Activated CD8-positive, alpha-beta memory T cell treated with anti-CD3 and anti-CD28 coated beads, Interleukin-2, amount 10 ng/mL, durations not matched to agents 7 days and 5 days (primary cell): ENCODE measurements around the gene GATA1. TPM values are rescaled to one million over a fixed set of nuclear protein-coding genes. Genes with fewer than 3 reads are reported as not detected.
A peak's percentile ranks its signal among the peaks of the same experiment; 100 is the strongest.

Experiments
- ATAC-seq: fragments of 150-1000 bp; cut with Tn5 transposase; one replicate; pipeline ENCODE4 v1.10.0; 2021; ENCODE audit warnings: moderate library complexity
- CTCF ChIA-PET: fragments of 350-600 bp; sonication (Branson Sonifier 250); formaldehyde crosslinking; loops from one replicate; lab custom pipeline; 2021; ENCODE audit warnings: antibody characterized with exemption; lab: Charles Lee
- DNase-seq: peaks from one replicate; pipeline ENCODE4 v3.0.0-alpha.2; 2020
- H3K27ac Mint-ChIP-seq: one replicate; pipeline ENCODE4 v1.8.0; 2021; ENCODE audit warnings: mild to moderate bottlenecking, mixed read lengths
- H3K27me3 Mint-ChIP-seq: one replicate; pipeline ENCODE4 v1.8.0; 2021; ENCODE audit warnings: mixed read lengths
- H3K36me3 Mint-ChIP-seq: one replicate; pipeline ENCODE4 v1.8.0; 2021; ENCODE audit warnings: mild to moderate bottlenecking, mixed read lengths
- H3K4me1 Mint-ChIP-seq: one replicate; pipeline ENCODE4 v1.8.0; 2021; ENCODE audit warnings: mixed read lengths
- H3K4me3 Mint-ChIP-seq: one replicate; pipeline ENCODE4 v1.8.0; 2021; ENCODE audit warnings: mild to moderate bottlenecking, moderate library complexity, mixed read lengths
- H3K9me3 Mint-ChIP-seq: one replicate; pipeline ENCODE4 v1.8.0; 2022; ENCODE audit warnings: low read depth, mixed read lengths
- total RNA-seq, 2 experiments: library from RNA; stranded (reverse); gene quantifications; one replicate each; pipeline ENCODE4 v1.2.3, GENCODE V29; 2021

The GATA1 gene
- total RNA-seq: not detected

DNA sequence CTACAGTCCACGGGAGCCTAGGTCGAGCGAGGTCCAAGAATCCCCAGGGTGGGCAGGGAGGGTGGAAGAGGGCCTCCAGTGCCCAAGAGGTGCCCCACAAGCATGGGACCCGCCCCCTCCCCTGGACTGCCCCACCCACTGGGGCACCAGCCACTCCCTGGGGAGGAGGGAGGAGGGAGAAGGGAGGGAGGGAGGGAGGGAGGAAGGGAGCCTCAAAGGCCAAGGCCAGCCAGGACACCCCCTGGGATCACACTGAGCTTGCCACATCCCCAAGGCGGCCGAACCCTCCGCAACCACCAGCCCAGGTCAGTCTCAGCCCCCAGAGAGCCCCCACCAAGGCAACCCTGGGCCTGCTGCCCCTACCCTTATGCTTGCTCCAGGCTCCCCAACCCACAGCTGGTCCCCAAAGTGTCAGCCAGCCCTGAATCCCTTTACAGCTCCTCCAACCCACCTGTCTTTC lies at the start of gene GATA1:
TSS of gene GATA1 (plus strand) at position 250 of the 460 bp plus-strand sequence. CDS start 4,520 bp downstream, outside the sequence.
- H3K36me3 Mint-ChIP-seq: no peaks in the 10 kb centered on the region
- peaks cover 9% of the 10 kb centered on the region for H3K4me1 Mint-ChIP-seq
- no peak within 1 kb of the TSS for H3K27ac Mint-ChIP-seq
- ATAC-seq: no peak
- no peak within 1 kb of the TSS for H3K4me3 Mint-ChIP-seq
- H3K9me3 Mint-ChIP-seq: no peaks in the 10 kb centered on the region
- peaks cover 12% of the 10 kb centered on the region for H3K27me3 Mint-ChIP-seq
- no peak for DNase-seq
- CTCF ChIA-PET: no interaction called here

DNA sequence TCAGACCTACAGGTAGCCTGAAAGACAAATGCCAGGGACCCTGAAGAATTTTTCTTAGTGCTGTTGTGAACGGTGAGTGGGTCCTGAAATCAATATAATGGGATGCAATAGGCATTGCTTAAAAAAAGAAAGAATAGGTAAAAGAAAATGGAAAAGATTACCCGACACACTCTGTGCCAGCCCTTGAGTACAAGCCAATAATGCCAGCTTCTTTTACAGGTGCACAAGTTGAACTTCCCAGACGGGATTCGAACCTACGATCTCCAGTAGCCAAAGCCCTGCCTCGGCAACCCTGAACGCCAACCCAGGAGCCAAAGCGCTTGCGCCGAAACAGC lies 49.5 kb upstream of the GATA1 start:
- H3K27me3 Mint-ChIP-seq: no peaks in the 10 kb centered on the region
- CTCF ChIA-PET: interaction anchor here (1.0 kb wide), 1 partner anchor 203 kb away, joined by 4 read pairs; no protein-coding TSS in a partner anchor
- ATAC-seq: no peak
- H3K4me1 Mint-ChIP-seq: peaks cover 23% of the 10 kb centered on the region
- peak overlapping the region; percentile 97 for H3K27ac Mint-ChIP-seq
- peak overlapping the region; percentile 92 for H3K4me3 Mint-ChIP-seq
- H3K36me3 Mint-ChIP-seq: no peaks in the 10 kb centered on the region
- DNase-seq: no peak
- H3K9me3 Mint-ChIP-seq: no peaks in the 10 kb centered on the region

DNA sequence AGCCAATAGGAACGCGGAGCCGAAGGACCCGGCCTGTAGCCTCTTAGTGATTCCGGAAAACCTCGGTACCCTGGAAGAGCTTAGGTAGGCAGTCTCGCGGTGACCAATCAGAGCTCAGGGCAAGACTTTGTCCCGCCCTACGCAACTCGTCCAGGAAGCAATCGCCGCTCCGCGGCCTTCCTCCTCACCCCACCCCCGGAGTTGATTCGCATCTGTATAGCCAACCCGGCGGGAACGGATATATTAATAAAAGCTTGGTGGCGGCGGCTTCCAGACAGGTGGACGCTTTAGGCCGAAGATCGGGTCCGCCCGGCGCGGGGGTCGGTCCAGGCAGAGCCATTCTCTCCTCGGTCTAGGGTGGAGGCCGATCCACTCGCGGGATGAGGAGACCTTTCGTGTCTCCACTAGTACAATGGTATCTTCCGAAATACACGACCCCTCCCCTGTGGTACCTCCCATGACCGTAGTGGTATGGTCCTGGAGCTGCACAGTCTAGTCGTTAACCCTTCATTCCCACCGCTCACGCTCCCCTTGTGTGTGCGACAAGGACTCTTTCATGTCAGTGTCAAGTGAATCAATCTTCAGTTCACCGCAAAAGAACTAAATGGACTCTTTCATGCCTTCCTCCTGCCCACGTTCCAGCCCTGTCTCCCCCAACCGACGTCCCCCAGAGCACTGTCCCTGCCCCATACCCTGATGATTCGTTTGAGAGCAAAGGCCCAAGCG lies 49.0 kb upstream of the GATA1 start:
- peak overlapping the region; percentile 92 for H3K4me3 Mint-ChIP-seq
- peak; percentile 100 for ATAC-seq
- H3K4me1 Mint-ChIP-seq: peaks cover 23% of the 10 kb centered on the region
- peak; percentile 95 for DNase-seq
- H3K27ac Mint-ChIP-seq: peak overlapping the region; percentile 97
- H3K36me3 Mint-ChIP-seq: no peaks in the 10 kb centered on the region
- H3K27me3 Mint-ChIP-seq: no peaks in the 10 kb centered on the region
- CTCF ChIA-PET: interaction anchor here (1.0 kb wide), 2 partner anchors 41 to 203 kb away, joined by 3 to 4 read pairs; partner anchors contain the start of gene SUV39H1
- no peaks in the 10 kb centered on the region for H3K9me3 Mint-ChIP-seq

- CTCF ChIA-PET: interaction anchor here (1.0 kb wide), 1 partner anchor 42 kb away, joined by 3 read pairs; the partner anchor contains the start of gene SUV39H1
- DNase-seq: no peak
Observed at GRCh38 chrX:48737940-48738339, 48.5 kb upstream of the GATA1 start.

GRCh38 chrX:48741834-48742233 lies 44.6 kb upstream of the GATA1 start:
- Mint-ChIP-seq H3K27ac (no peak overlapping the region), H3K4me1 (peaks cover 12% of the 10 kb centered on the region), H3K27me3 (no peaks in the 10 kb centered on the region), H3K36me3 (no peaks in the 10 kb centered on the region), H3K9me3 (no peaks in the 10 kb centered on the region), H3K4me3 (no peak overlapping the region)
- no peak for ATAC-seq
- CTCF ChIA-PET: no interaction called here
- no peak for DNase-seq

More at GRCh38 chrX:48737940-48738339, 48.5 kb upstream of the GATA1 start:
- Mint-ChIP-seq H3K36me3 (no peaks in the 10 kb centered on the region), H3K4me3 (peak overlapping the region; percentile 92), H3K4me1 (peaks cover 23% of the 10 kb centered on the region), H3K27ac (peak overlapping the region; percentile 97), H3K27me3 (no peaks in the 10 kb centered on the region), H3K9me3 (no peaks in the 10 kb centered on the region)
- ATAC-seq: no peak

GRCh38 chrX:48745222-48745621 lies 41.2 kb upstream of the GATA1 start:
- CTCF ChIA-PET: no interaction called here
- no peaks in the 10 kb centered on the region for H3K4me1 Mint-ChIP-seq
- H3K4me3 Mint-ChIP-seq: no peak overlapping the region
- H3K36me3 Mint-ChIP-seq: no peaks in the 10 kb centered on the region
- no peaks in the 10 kb centered on the region for H3K27me3 Mint-ChIP-seq
- H3K9me3 Mint-ChIP-seq: no peaks in the 10 kb centered on the region
- no peak overlapping the region for H3K27ac Mint-ChIP-seq
- ATAC-seq (no peak), DNase-seq (no peak)

GRCh38 chrX:48747415-48748016 lies 38.9 kb upstream of the GATA1 start:
- ATAC-seq (no peak), DNase-seq (no peak)
- CTCF ChIA-PET: no interaction called here
- Mint-ChIP-seq H3K4me1 (peaks cover 7% of the 10 kb centered on the region), H3K27ac (no peak overlapping the region), H3K36me3 (no peaks in the 10 kb centered on the region), H3K4me3 (no peak overlapping the region), H3K27me3 (no peaks in the 10 kb centered on the region), H3K9me3 (no peaks in the 10 kb centered on the region)

- CTCF ChIA-PET: no interaction called here
- no peak overlapping the region for H3K4me3 Mint-ChIP-seq
Observed at GRCh38 chrX:48749182-48749581, 37.2 kb upstream of the GATA1 start.

DNA sequence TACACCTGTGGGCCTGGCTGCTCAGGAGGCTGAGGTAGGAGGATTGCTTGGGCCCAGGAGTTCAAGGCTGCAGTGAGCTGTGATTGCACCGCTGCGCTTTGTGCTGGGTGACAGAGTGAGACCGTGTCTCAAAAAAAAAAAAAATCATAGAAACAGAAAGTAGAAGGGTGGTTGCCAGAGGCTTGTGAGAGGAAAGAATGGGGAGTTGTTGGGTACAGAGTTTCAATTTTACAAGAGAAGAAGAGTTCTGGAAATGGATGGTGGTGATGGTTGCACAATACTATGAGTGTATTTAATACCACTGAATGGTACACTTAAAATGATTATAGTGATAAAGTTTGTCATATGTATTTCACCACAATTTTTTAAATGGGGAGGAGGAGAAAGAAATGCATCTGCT lies 35.0 kb upstream of the GATA1 start:
- DNase-seq (no peak), ATAC-seq (peak; percentile 80)
- no peaks in the 10 kb centered on the region for H3K9me3 Mint-ChIP-seq
- H3K27ac Mint-ChIP-seq: peak overlapping the region; percentile 63
- peaks cover 7% of the 10 kb centered on the region for H3K4me1 Mint-ChIP-seq
- CTCF ChIA-PET: no interaction called here
- no peaks in the 10 kb centered on the region for H3K36me3 Mint-ChIP-seq
- no peaks in the 10 kb centered on the region for H3K27me3 Mint-ChIP-seq
- no peak overlapping the region for H3K4me3 Mint-ChIP-seq

More at GRCh38 chrX:48749182-48749581, 37.2 kb upstream of the GATA1 start:
- H3K9me3 Mint-ChIP-seq: no peaks in the 10 kb centered on the region
- peaks cover 7% of the 10 kb centered on the region for H3K4me1 Mint-ChIP-seq
- H3K27me3 Mint-ChIP-seq: no peaks in the 10 kb centered on the region
- H3K27ac Mint-ChIP-seq: no peak overlapping the region
- no peaks in the 10 kb centered on the region for H3K36me3 Mint-ChIP-seq
- DNase-seq: no peak
- no peak for ATAC-seq

DNA sequence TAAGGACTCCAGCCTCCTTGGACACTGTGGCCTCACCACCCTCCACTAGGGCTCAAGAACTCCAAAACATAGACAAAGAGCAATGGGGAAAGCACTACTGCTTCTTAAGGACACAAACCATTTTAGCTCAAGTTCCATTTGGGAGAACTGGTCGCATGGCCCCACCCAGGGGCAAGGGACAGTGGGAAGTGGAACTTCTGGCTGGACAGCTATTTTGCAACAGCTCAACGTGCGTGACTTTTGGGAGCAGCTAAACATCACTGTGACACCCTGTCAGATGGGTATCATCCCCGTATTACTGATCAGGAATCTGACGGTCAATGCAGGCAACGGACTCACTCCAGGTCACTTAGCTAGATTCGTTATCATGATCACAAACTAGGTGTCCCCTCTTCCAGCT lies 33.9 kb upstream of the GATA1 start:
- peaks cover 7% of the 10 kb centered on the region for H3K4me1 Mint-ChIP-seq
- CTCF ChIA-PET: no interaction called here

DNA sequence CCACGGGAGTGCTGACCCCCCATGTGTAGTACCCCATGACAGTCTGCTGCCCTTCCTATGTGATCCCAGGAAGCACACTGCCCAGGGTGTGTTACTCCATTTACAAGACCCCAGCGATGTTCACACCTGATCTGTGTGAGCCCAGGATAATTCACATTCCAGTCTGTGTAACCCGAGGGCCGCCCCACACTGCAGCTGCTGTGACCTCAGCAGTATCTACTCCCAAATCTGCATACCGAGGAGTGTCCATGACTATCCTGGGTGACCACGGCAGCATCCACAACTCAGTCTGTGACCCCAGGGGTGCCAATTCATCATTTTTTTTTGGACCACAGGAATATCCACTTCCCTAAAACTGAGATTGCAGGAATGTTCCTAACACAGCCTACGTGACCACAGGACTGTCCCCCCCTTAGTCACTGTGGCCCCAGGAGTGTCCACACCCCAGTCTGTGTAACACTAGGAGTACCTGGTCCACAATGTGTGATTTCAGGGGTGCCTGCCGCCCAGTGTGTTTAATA lies 32.6 kb upstream of the GATA1 start:
- DNase-seq: no peak
- no peak for ATAC-seq
- Mint-ChIP-seq H3K9me3 (no peaks in the 10 kb centered on the region), H3K27ac (no peak overlapping the region), H3K4me1 (peaks cover 7% of the 10 kb centered on the region), H3K27me3 (no peaks in the 10 kb centered on the region), H3K4me3 (no peak overlapping the region), H3K36me3 (no peaks in the 10 kb centered on the region)
- CTCF ChIA-PET: no interaction called here

More for the DNA sequence above, 33.9 kb upstream of the GATA1 start:
- DNase-seq (no peak), ATAC-seq (no peak)
- H3K27me3 Mint-ChIP-seq: no peaks in the 10 kb centered on the region
- no peak overlapping the region for H3K27ac Mint-ChIP-seq
- no peaks in the 10 kb centered on the region for H3K36me3 Mint-ChIP-seq
- H3K9me3 Mint-ChIP-seq: no peaks in the 10 kb centered on the region
- no peak overlapping the region for H3K4me3 Mint-ChIP-seq

DNA sequence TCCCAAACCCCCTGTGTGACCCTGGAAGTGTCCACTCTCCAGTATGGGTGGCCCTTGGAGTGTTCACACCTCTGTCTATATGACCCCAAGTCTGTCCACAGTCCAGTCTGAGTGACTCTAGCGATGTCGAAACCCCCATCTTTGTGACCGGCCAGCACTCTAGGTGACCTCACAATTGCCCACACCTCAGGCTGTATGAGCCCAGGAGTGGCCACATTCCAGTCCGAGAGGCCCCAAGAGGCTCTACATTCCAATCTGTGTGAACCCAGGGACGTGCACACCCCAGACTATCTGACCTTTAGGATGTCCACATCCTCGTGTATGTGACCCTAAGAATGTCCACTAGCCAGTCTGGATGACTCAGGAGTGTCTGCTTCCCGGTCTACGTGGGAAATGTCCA lies 32.2 kb upstream of the GATA1 start:
- DNase-seq: no peak
- Mint-ChIP-seq H3K4me3 (no peak overlapping the region), H3K27me3 (no peaks in the 10 kb centered on the region), H3K4me1 (peaks cover 7% of the 10 kb centered on the region), H3K36me3 (no peaks in the 10 kb centered on the region), H3K9me3 (no peaks in the 10 kb centered on the region), H3K27ac (no peak overlapping the region)
- CTCF ChIA-PET: no interaction called here
- ATAC-seq: no peak

DNA sequence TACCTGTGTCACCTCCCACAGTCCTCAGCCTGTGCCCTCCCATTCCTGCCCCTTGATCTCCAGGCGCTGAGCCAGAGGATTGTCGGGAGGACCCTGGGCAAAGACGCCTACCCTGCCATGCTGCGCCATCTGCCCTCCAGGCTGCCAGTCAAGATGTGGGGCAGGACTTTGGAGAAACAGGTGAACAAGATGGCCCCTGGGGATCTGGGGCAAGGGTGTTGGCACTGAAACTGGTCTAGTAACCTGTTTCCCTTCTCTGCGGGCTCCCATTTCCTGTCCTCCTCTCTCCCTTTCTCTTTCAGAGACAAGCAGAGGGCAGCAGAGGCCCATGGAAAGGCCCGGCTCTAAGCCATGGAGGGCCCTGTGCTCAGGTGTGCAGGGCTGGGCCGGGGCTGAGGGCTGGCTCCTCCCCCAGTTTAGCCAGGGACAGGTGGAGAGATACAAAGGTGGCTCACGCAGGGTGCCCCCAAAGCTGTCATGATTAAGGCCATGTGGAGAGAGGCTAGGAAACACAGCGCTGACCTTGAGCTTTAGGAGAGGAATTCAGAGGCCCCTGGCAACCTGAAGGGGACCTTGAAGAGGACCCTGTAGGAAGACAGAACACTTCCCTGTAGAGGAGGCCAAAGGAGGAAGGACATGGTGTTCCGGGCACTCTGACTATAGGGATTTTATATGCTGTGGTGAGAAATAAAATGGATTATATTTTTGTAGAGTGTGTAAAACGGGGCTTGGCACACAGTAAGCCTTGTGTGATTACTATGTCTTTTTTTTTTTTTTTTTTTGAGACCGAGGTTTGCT lies 24.5 kb upstream of the GATA1 start, which contains the start of gene GLOD5:
TSS of gene GLOD5 (plus strand) at position 74 of the 798 bp plus-strand sequence. CDS start at position 118, 44 bp downstream.
- H3K27ac Mint-ChIP-seq: peak within 1 kb of the TSS; percentile 73
- DNase-seq: peak; percentile 46

More for the DNA sequence above, 24.5 kb upstream of the GATA1 start, which contains the start of gene GLOD5:
- Mint-ChIP-seq H3K9me3 (no peaks in the 10 kb centered on the region), H3K4me3 (no peak within 1 kb of the TSS), H3K36me3 (no peaks in the 10 kb centered on the region), H3K4me1 (peaks cover 6% of the 10 kb centered on the region), H3K27me3 (peaks cover 3% of the 10 kb centered on the region)
- ATAC-seq: peak; percentile 76
- CTCF ChIA-PET: no interaction called here
